NOMO-1 treated with dmso at 0.1 percent for 144 hours (cell line): Measurements from ENCODE around the gene EMSY.
A peak's percentile ranks its signal among the peaks of the same experiment; 100 is the strongest.
"Not testable (repeated sequence)": the region's sequence is repeated elsewhere in the genome, so short reads cannot be mapped to it uniquely, and the experiment has no call there.

Source experiments
- DNase-seq: peaks from one replicate; lab custom pipeline; 2025; ENCODE audit not compliant: unreplicated experiment; lab: John Stamatoyannopoulos, UW

Gene EMSY

GRCh38 chr11:76568139-76568538 is 123.3 kb downstream of the EMSY start:
- no peak for DNase-seq

- DNase-seq: no peak
Observed at GRCh38 chr11:76568621-76569020, 123.8 kb downstream of the EMSY start.

- DNase-seq: not testable (repeated sequence)
Observed at GRCh38 chr11:76572181-76572875, 127.5 kb downstream of the EMSY start.

GRCh38 chr11:76574406-76574805 is 129.6 kb downstream of the EMSY start:
- no peak for DNase-seq

- DNase-seq: no peak
Observed at GRCh38 chr11:76574879-76575278, 130.1 kb downstream of the EMSY start.

- no peak for DNase-seq
Observed at GRCh38 chr11:76577226-76577920, 132.6 kb downstream of the EMSY start.

- DNase-seq: no peak
Observed at GRCh38 chr11:76577921-76578653, 133.3 kb downstream of the EMSY start.

- no peak for DNase-seq
Observed at GRCh38 chr11:76578654-76579055, 133.8 kb downstream of the EMSY start.

- DNase-seq: no peak
Observed at GRCh38 chr11:76579056-76579751, 134.4 kb downstream of the EMSY start.

GRCh38 chr11:76579752-76580151 is 134.9 kb downstream of the EMSY start:
- DNase-seq: no peak

GRCh38 chr11:76582471-76582870 is 137.7 kb downstream of the EMSY start:
- DNase-seq: not testable (repeated sequence)

- DNase-seq: no peak
Observed at GRCh38 chr11:76587820-76588454, 143.1 kb downstream of the EMSY start.

GRCh38 chr11:76588455-76589325 is 143.9 kb downstream of the EMSY start:
- DNase-seq: peak; percentile 72

GRCh38 chr11:76589477-76589876 is 144.7 kb downstream of the EMSY start:
- DNase-seq: no peak

GRCh38 chr11:76589964-76590950 is 145.4 kb downstream of the EMSY start:
- DNase-seq: no peak

GRCh38 chr11:76591416-76591815 is 146.6 kb downstream of the EMSY start:
- no peak for DNase-seq

GRCh38 chr11:76592025-76592914 is 147.5 kb downstream of the EMSY start:
- no peak for DNase-seq

GRCh38 chr11:76592961-76593360 is 148.1 kb downstream of the EMSY start:
- no peak for DNase-seq
